CD14-positive monocyte (primary cell): ENCODE measurements around the gene ZNF232. TPM values are rescaled to one million over a fixed set of nuclear protein-coding genes. Genes with fewer than 3 reads are reported as not detected.

Experiments used
- DNase-seq, 3 donors: peaks; one replicate each; pipeline ENCODE4 v3.0.0-alpha.2; 2011 to 2022
- H2AFZ ChIP-seq: 2 replicates; pipeline ENCODE4 v1.6.0; 2012; ENCODE audit warnings: mild to moderate bottlenecking, low read depth, low read length, inconsistent platforms; ENCODE audit not compliant: insufficient read depth, poor library complexity, severe bottlenecking
- H3K27ac ChIP-seq, 2 donors: 1 replicate in 1 of 2; 2 replicates in 1 of 2; pipeline ENCODE4 v1.5.1; 2012 to 2013; ENCODE audit warnings: low read length in 2 of 2, control low read depth in 1 of 2, inconsistent platforms in 1 of 2, low read depth in 1 of 2, mild to moderate bottlenecking in 1 of 2
- H3K27me3 ChIP-seq, 2 donors: one replicate each; pipeline versions ENCODE4 v1.6.0 to v1.6.1; 2011 to 2013; ENCODE audit warnings: low read length in 2 of 2; ENCODE audit not compliant: control insufficient read depth in 2 of 2, insufficient read depth in 2 of 2
- H3K36me3 ChIP-seq, 2 donors: replicated peaks in 1 of 2; 1 replicate in 1 of 2; 2 replicates in 1 of 2; pipeline versions ENCODE4 v1.5.1 to v1.6.1; 2012 to 2013; ENCODE audit warnings: low read length in 2 of 2, control low read depth in 1 of 2, inconsistent platforms in 1 of 2, mild to moderate bottlenecking in 1 of 2; ENCODE audit not compliant: insufficient read depth in 2 of 2, control insufficient read depth in 1 of 2
- H3K4me1 ChIP-seq, 2 donors: 1 replicate in 1 of 2; 2 replicates in 1 of 2; pipeline versions ENCODE4 v1.5.1 to v1.6.1; 2012 to 2013; ENCODE audit warnings: low read length in 2 of 2, control low read depth in 1 of 2, inconsistent platforms in 1 of 2, mild to moderate bottlenecking in 1 of 2, moderate library complexity in 1 of 2; ENCODE audit not compliant: insufficient read depth in 2 of 2, control insufficient read depth in 1 of 2
- H3K4me2 ChIP-seq: replicated peaks from 2 replicates; pipeline ENCODE3; 2012; ENCODE audit warnings: low read length, moderate library complexity, mild to moderate bottlenecking; ENCODE audit not compliant: poor library complexity, severe bottlenecking; ENCODE audit errors: extremely low read depth
- H3K4me3 ChIP-seq, 3 experiments: fragments of 200-600 bp in 1 of 3; sonication (generic) in 1 of 3; replicated peaks in 1 of 3; 1 replicate in 2 of 3; 2 replicates in 1 of 3; pipeline ENCODE4 v1.5.1; 2011 to 2013; ENCODE audit warnings: low read length in 3 of 3, mild to moderate bottlenecking in 3 of 3, control low read depth in 2 of 3, low read depth in 2 of 3, inconsistent platforms in 1 of 3, moderate library complexity in 1 of 3
- H3K79me2 ChIP-seq: 2 replicates; pipeline ENCODE4 v1.6.0; 2012; ENCODE audit warnings: mild to moderate bottlenecking, control low read depth, inconsistent platforms, low read length, moderate library complexity; ENCODE audit not compliant: insufficient read depth
- H3K9ac ChIP-seq: 2 replicates; pipeline ENCODE4 v1.6.0; 2017; ENCODE audit warnings: low read length, mild to moderate bottlenecking; ENCODE audit not compliant: insufficient read depth, poor library complexity, severe bottlenecking
- H3K9me3 ChIP-seq, 2 donors: replicated peaks in 1 of 2; 1 replicate in 1 of 2; 2 replicates in 1 of 2; pipeline versions ENCODE4 v1.5.1 to v1.6.1; 2012 to 2013; ENCODE audit warnings: low read length in 2 of 2, control low read depth in 1 of 2; ENCODE audit not compliant: control insufficient read depth in 1 of 2, insufficient read depth in 1 of 2
- H4K20me1 ChIP-seq: 2 replicates; pipeline ENCODE4 v1.6.0; 2012; ENCODE audit warnings: mild to moderate bottlenecking, low read length, control low read depth, moderate library complexity; ENCODE audit not compliant: insufficient read depth
- H3K27ac Mint-ChIP-seq, 7 donors: one replicate each; pipeline ENCODE4 v1.8.0; 2020; ENCODE audit warnings: mild to moderate bottlenecking in 7 of 7, mixed read lengths in 7 of 7, moderate library complexity in 6 of 7, inconsistent platforms in 2 of 7
- H3K27me3 Mint-ChIP-seq, 3 donors: one replicate each; pipeline ENCODE4 v1.8.0; 2021 to 2022; ENCODE audit warnings: low read depth in 3 of 3, mild to moderate bottlenecking in 3 of 3, mixed read lengths in 3 of 3, moderate library complexity in 3 of 3, inconsistent platforms in 1 of 3
- H3K36me3 Mint-ChIP-seq, 2 donors: one replicate each; pipeline ENCODE4 v1.8.0; 2020; ENCODE audit warnings: mixed read lengths in 2 of 2, inconsistent platforms in 1 of 2, mild to moderate bottlenecking in 1 of 2
- H3K4me1 Mint-ChIP-seq: one replicate; pipeline ENCODE4 v1.8.0; 2020; ENCODE audit warnings: mild to moderate bottlenecking, mixed read lengths
- H3K4me3 Mint-ChIP-seq, 2 donors: one replicate each; pipeline ENCODE4 v1.8.0; 2020; ENCODE audit warnings: mild to moderate bottlenecking in 2 of 2, mixed read lengths in 2 of 2, moderate library complexity in 1 of 2
- H3K9me3 Mint-ChIP-seq, 7 donors: one replicate each; pipeline ENCODE4 v1.8.0; 2020 to 2022; ENCODE audit warnings: mixed read lengths in 7 of 7, mild to moderate bottlenecking in 6 of 7, moderate library complexity in 6 of 7, inconsistent platforms in 2 of 7
- CTCF ChIP-seq: fragments of 200-600 bp; IDR thresholded peaks from one replicate; pipeline ENCODE4 v1.8.0; 2022; ENCODE audit warnings: antibody characterized with exemption, mild to moderate bottlenecking
- WGBS: methylation state at CpG from one replicate; pipeline ENCODE4 v1.1.5; 2013; ENCODE audit warnings: missing lambda C conversion rate; ENCODE audit not compliant: insufficient coverage; 5-methylcytosine and 5-hydroxymethylcytosine counted together
- intact Hi-C, 2 donors: fragments of 100-400 bp; cut with micrococcal nuclease; formaldehyde crosslinking; loops; one replicate each; pipeline versions ENCODE4 v1.15.0 to v1.15.1; 2023
- polyA plus RNA-seq, 3 donors: library from polyadenylated mRNA; depleted of rRNA in 1 of 3; unstranded in 2 of 3; stranded (reverse) in 1 of 3; fragments of 300-500 nt in 2 of 3; fragments of >200 nt in 1 of 3; fragmentation: Illumina TruSeq in 2 of 3; gene quantifications; 1 replicate in 2 of 3; 2 replicates in 1 of 3; pipeline ENCODE4 v1.2.3, GENCODE V29; 2012 to 2021

The ZNF232 gene
- polyA plus RNA-seq, 3 donors = 2.2 to 3.1 (median 3.0) TPM

GRCh38 chr17:5099271-5099670 is 12.4 kb downstream of the ZNF232 start:
- H3K9me3 Mint-ChIP-seq = peaks cover 34 to 82% (median 59%) of the 10 kb centered on the region in 7 donors
- H3K4me3 Mint-ChIP-seq = no peak overlapping the region
- no peak overlapping the region for H3K9ac ChIP-seq
- TF ChIP-seq CTCF = no peak
- no peak overlapping the region for H3K4me2 ChIP-seq
- H3K79me2 ChIP-seq = no peaks in the 10 kb centered on the region
- H2AFZ ChIP-seq = no peak overlapping the region
- intact Hi-C loops = no loop called here
- H4K20me1 ChIP-seq = no peaks in the 10 kb centered on the region
- peaks cover 0 to 4% of the 10 kb centered on the region in 2 donors for H3K36me3 Mint-ChIP-seq
- no peak overlapping the region for H3K4me3 ChIP-seq
- H3K27ac ChIP-seq = no peak overlapping the region
- peaks cover 37 to 47% of the 10 kb centered on the region in 2 donors for H3K9me3 ChIP-seq
- peaks cover 13% of the 10 kb centered on the region for H3K4me1 Mint-ChIP-seq
- peaks cover 32 to 48% (median 45%) of the 10 kb centered on the region in 3 donors for H3K27me3 Mint-ChIP-seq
- peaks cover 3 to 9% of the 10 kb centered on the region in 2 donors for H3K27me3 ChIP-seq
- no peak overlapping the region for H3K27ac Mint-ChIP-seq
- H3K4me1 ChIP-seq = peaks cover 15 to 17% of the 10 kb centered on the region in 2 donors
- no peak for DNase-seq
- no peaks in the 10 kb centered on the region for H3K36me3 ChIP-seq
- 92% methylated on average over 2 of the region's 5 CpGs for WGBS

- no peaks in the 10 kb centered on the region for H4K20me1 ChIP-seq
- no peak overlapping the region for H3K27ac ChIP-seq
- H3K79me2 ChIP-seq = no peaks in the 10 kb centered on the region
- H3K27me3 Mint-ChIP-seq = peaks cover 29 to 50% (median 45%) of the 10 kb centered on the region in 3 donors
- WGBS = under 1% methylated on average over 60 of the region's 63 CpGs
- H3K27me3 ChIP-seq = peaks cover 3 to 9% of the 10 kb centered on the region in 2 donors
- peak overlapping the region; percentile 4 to 70 (median 33) for H3K4me3 ChIP-seq
- peak in 1 of 3 donors; percentile 5 for DNase-seq
- peaks cover 0 to 12% of the 10 kb centered on the region in 2 donors for H3K36me3 ChIP-seq
- intact Hi-C loops = no loop called here
- peak overlapping the region in 4 of 7 donors; percentile 15 to 63 (median 50) for H3K27ac Mint-ChIP-seq
- H3K9me3 Mint-ChIP-seq = peaks cover 41 to 86% (median 72%) of the 10 kb centered on the region in 7 donors
- peak overlapping the region; percentile 75 for H3K4me2 ChIP-seq
- H3K9ac ChIP-seq = no peak overlapping the region
- peaks cover 13% of the 10 kb centered on the region for H3K4me1 Mint-ChIP-seq
- H3K4me3 Mint-ChIP-seq = peak overlapping the region; percentile 80 to 89
- peaks cover 50 to 52% of the 10 kb centered on the region in 2 donors for H3K9me3 ChIP-seq
- H2AFZ ChIP-seq = peak overlapping the region; percentile 71
- H3K36me3 Mint-ChIP-seq = peaks cover 0 to 11% of the 10 kb centered on the region in 2 donors
- peaks cover 15 to 17% of the 10 kb centered on the region in 2 donors for H3K4me1 ChIP-seq
- no peak for TF ChIP-seq CTCF
Measured at GRCh38 chr17:5097101-5097834, 14.4 kb downstream of the ZNF232 start.
